Measurements from ENCODE around the gene HMX1. TPM values are rescaled to one million over a fixed set of nuclear protein-coding genes. Genes with fewer than 3 reads are reported as not detected.

HMX1 gene
- total RNA-seq, 4 donors from 2014 or later, result 0.17 TPM; not detected in 3

DNA sequence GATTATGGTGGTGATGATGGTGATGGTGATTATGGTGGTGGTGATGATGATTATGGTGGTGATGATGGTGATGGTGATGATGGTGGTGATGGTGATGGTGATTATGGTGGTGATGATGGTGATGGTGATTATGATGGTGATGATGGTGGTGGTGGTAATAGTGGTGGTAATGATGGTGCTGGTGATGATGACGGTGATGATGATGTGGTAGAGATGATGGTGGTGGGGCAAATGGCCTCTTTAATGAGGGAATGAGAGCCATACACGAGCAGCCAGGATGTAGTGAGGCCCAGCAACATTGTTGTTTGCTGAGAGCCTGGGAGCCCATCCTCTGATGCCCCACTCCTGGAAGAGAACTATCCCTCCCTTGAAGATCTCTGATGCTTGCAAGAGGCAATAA lies 29.0 kb downstream of the HMX1 start:
- no peak for DNase-seq (ENCODE audit: extremely low spot score)
- Histone ChIP-seq H3K4me1 (peaks cover 0 to 3% (median 0%) of the 10 kb centered on the region in 4 donors), H3K27me3 (peaks cover 0 to 66% (median 0%) of the 10 kb centered on the region in 4 donors), H3K4me3 (no peak overlapping the region), H3K36me3 (no peaks in the 10 kb centered on the region), H3K27ac (replicated peaks in 1 of 4) (no peak overlapping the region), H3K9me3 (peaks cover 0 to 8% (median 3%) of the 10 kb centered on the region in 4 donors)
- intact Hi-C loops (cut with DNase I), result no loop called here
- TF ChIP-seq POLR2A (IDR thresholded peaks at IDR 0.05; ENCODE audit: low read depth) (no peak), POLR2AphosphoS5 (IDR thresholded peaks at IDR 0.05) (no peak), CTCF (IDR thresholded peaks at IDR 0.05) (no peak), EP300 (IDR thresholded peaks at IDR 0.05) (no peak)
- WGBS, result 67% methylated on average over 2 of the region's 2 CpGs

GRCh38 chr4:8841678-8842268 lies 29.9 kb downstream of the HMX1 start:
- Histone ChIP-seq H3K9me3 (peaks cover 0 to 8% (median 3%) of the 10 kb centered on the region in 4 donors), H3K36me3 (no peaks in the 10 kb centered on the region), H3K27ac (replicated peaks in 1 of 4) (no peak overlapping the region), H3K4me3 (no peak overlapping the region), H3K27me3 (peaks cover 0 to 63% (median 0%) of the 10 kb centered on the region in 4 donors), H3K4me1 (no peaks in the 10 kb centered on the region)
- over 99% methylated on average over 3 of the region's 3 CpGs for WGBS
- DNase-seq (ENCODE audit: extremely low spot score), result no peak
- TF ChIP-seq CTCF (IDR thresholded peaks at IDR 0.05) (no peak), EP300 (IDR thresholded peaks at IDR 0.05) (no peak), POLR2AphosphoS5 (IDR thresholded peaks at IDR 0.05) (no peak), POLR2A (IDR thresholded peaks at IDR 0.05; ENCODE audit: low read depth) (no peak)
- intact Hi-C loops (cut with DNase I), result no loop called here

- Histone ChIP-seq H3K27me3 (peaks cover 0 to 63% (median 0%) of the 10 kb centered on the region in 4 donors), H3K36me3 (no peaks in the 10 kb centered on the region), H3K4me3 (no peak overlapping the region), H3K4me1 (no peaks in the 10 kb centered on the region), H3K27ac (replicated peaks in 1 of 4) (no peak overlapping the region), H3K9me3 (peaks cover 0 to 8% (median 3%) of the 10 kb centered on the region in 4 donors)
- intact Hi-C loops (cut with DNase I), result no loop called here
- no peak for TF ChIP-seq CTCF (IDR thresholded peaks at IDR 0.05)
- no peak for TF ChIP-seq POLR2A (IDR thresholded peaks at IDR 0.05; ENCODE audit: low read depth)
- TF ChIP-seq EP300 (IDR thresholded peaks at IDR 0.05), result no peak
- no peak for TF ChIP-seq POLR2AphosphoS5 (IDR thresholded peaks at IDR 0.05)
- 83% methylated on average over 7 of the region's 14 CpGs for WGBS
- DNase-seq (ENCODE audit: extremely low spot score), result no peak
Measured at GRCh38 chr4:8840816-8841455, 30.7 kb downstream of the HMX1 start.

GRCh38 chr4:8840006-8840793 lies 31.4 kb downstream of the HMX1 start:
- 80% methylated on average over 7 of the region's 10 CpGs for WGBS
- intact Hi-C loops (cut with DNase I), result no loop called here
- no peak for TF ChIP-seq POLR2AphosphoS5 (IDR thresholded peaks at IDR 0.05)
- TF ChIP-seq POLR2A (IDR thresholded peaks at IDR 0.05; ENCODE audit: low read depth), result no peak
- no peak for DNase-seq (ENCODE audit: extremely low spot score)
- Histone ChIP-seq H3K4me3 (no peak overlapping the region), H3K9me3 (peaks cover 0 to 8% (median 3%) of the 10 kb centered on the region in 4 donors), H3K27me3 (peaks cover 0 to 60% (median 0%) of the 10 kb centered on the region in 4 donors), H3K27ac (replicated peaks in 1 of 4) (no peak overlapping the region), H3K36me3 (no peaks in the 10 kb centered on the region), H3K4me1 (no peaks in the 10 kb centered on the region)

- intact Hi-C loops (cut with DNase I), result no loop called here
- Histone ChIP-seq H3K36me3 (no peaks in the 10 kb centered on the region), H3K4me3 (no peak overlapping the region), H3K9me3 (peaks cover 0 to 7% (median 3%) of the 10 kb centered on the region in 4 donors), H3K4me1 (no peaks in the 10 kb centered on the region), H3K27ac (replicated peaks in 1 of 4) (no peak overlapping the region), H3K27me3 (peaks cover 0 to 60% (median 0%) of the 10 kb centered on the region in 4 donors)
- WGBS, result 99% methylated on average over 15 of the region's 22 CpGs
- no peak for TF ChIP-seq POLR2A (IDR thresholded peaks at IDR 0.05; ENCODE audit: low read depth)
- TF ChIP-seq CTCF (IDR thresholded peaks at IDR 0.05), result no peak
- no peak for TF ChIP-seq POLR2AphosphoS5 (IDR thresholded peaks at IDR 0.05)
- no peak for TF ChIP-seq EP300 (IDR thresholded peaks at IDR 0.05)
- no peak for DNase-seq (ENCODE audit: extremely low spot score)
Measured at GRCh38 chr4:8838961-8839431, 32.6 kb downstream of the HMX1 start.
